Spleen (tissue), 7 donors: ENCODE results near the gene TSPAN12.

Experiments
- POLR2A ChIP-seq, 3 donors: fragments of 450-650 bp; IDR thresholded peaks; one replicate each; pipeline ENCODE4 v1.5.1; 2017; ENCODE audit warnings: antibody characterized with exemption in 3 of 3, mild to moderate bottlenecking in 1 of 3
- POLR2AphosphoS5 ChIP-seq, 3 donors: sonication (generic); formaldehyde crosslinking; IDR thresholded peaks; one replicate each; pipeline ENCODE4 v1.5.1; 2017; ENCODE audit warnings: antibody characterized with exemption in 3 of 3
- TF ChIP-seq, protein P1 (sequence below), 11 experiments: fragments of 200-600 bp in 7 of 11; fragments of 450-650 bp in 4 of 11; sonication (generic) in 4 of 11; IDR thresholded peaks in 8 of 11; conservative IDR thresholded peaks in 3 of 11; 1 replicate in 7 of 11; 2 replicates in 4 of 11; pipeline versions ENCODE4 v1.4.0 to v1.8.0; 2016 to 2021; ENCODE audit warnings: antibody characterized with exemption in 11 of 11, inconsistent platforms in 4 of 11, mild to moderate bottlenecking in 1 of 11
- donor health status: DM: no; HTN: no; CAD: no; lungs with moderate emphysema.
- donor health status: DM: no; HTN: no; CAD: no.
- donor health status: DM: no; HTN: no; CAD: no.

DNA sequence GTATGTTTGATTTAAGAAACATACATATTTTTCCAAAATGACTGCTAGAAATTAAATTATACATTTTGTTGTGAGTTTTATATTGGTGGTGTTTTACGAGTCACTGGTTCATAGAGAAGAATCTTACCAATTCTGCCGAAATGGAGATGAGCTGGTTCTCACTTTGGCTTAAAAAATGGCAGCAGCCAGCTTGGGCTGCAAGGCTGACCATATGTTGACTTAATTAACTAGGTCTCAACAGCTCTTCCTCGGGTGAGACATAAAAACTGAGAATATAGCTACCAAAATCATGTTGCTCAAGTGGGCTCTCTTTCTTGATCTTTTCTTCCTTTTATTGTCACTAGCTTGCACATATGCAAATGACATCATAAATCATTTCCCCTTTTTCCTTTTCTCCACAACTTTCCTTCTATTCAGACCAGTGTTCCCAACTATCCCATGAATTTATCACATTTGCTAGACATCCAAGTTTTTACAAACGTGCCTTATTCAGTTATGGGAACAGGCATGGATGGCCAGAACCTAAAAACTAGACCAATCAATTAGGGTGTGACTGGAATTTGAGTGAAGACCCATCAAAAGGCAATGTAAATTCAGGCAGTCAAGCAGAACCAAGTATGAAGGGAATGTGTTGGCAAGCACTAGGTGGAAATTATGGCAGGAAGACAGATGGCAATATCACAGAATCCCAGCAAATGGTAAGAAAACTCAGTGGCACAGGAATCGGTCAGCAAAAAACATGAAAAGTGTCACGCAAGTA lies 6.4 kb upstream of the TSPAN12 start:
- TF ChIP-seq, protein P1, sequence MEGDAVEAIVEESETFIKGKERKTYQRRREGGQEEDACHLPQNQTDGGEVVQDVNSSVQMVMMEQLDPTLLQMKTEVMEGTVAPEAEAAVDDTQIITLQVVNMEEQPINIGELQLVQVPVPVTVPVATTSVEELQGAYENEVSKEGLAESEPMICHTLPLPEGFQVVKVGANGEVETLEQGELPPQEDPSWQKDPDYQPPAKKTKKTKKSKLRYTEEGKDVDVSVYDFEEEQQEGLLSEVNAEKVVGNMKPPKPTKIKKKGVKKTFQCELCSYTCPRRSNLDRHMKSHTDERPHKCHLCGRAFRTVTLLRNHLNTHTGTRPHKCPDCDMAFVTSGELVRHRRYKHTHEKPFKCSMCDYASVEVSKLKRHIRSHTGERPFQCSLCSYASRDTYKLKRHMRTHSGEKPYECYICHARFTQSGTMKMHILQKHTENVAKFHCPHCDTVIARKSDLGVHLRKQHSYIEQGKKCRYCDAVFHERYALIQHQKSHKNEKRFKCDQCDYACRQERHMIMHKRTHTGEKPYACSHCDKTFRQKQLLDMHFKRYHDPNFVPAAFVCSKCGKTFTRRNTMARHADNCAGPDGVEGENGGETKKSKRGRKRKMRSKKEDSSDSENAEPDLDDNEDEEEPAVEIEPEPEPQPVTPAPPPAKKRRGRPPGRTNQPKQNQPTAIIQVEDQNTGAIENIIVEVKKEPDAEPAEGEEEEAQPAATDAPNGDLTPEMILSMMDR (IDR thresholded peaks at IDR 0.05 in 8 of 11, conservative IDR thresholded peaks at IDR 0.05 in 3 of 11): no peak
- TF ChIP-seq POLR2A (IDR thresholded peaks at IDR 0.05) (no peak), POLR2AphosphoS5 (IDR thresholded peaks at IDR 0.05) (no peak)
